BLaER1 (cell line): Measurements from ENCODE around the gene PLCB4.

Experiments used
- H3K27ac ChIP-seq: shearing (Covaris generic); formaldehyde crosslinking; 2 replicates; pipeline ENCODE4 v1.8.1; 2022
- H3K27me3 ChIP-seq: shearing (Covaris generic); formaldehyde crosslinking; 2 replicates; pipeline ENCODE4 v1.8.1; 2022
- H3K36me3 ChIP-seq: shearing (Covaris generic); formaldehyde crosslinking; 2 replicates; pipeline ENCODE4 v1.8.1; 2022
- H3K4me1 ChIP-seq: shearing (Covaris generic); formaldehyde crosslinking; 2 replicates; pipeline ENCODE4 v1.8.1; 2022
- H3K4me2 ChIP-seq: shearing (Covaris generic); formaldehyde crosslinking; 2 replicates; pipeline ENCODE4 v1.8.1; 2022
- H3K4me3 ChIP-seq: shearing (Covaris generic); formaldehyde crosslinking; 2 replicates; pipeline ENCODE4 v1.8.1; 2022
- H3K9ac ChIP-seq: shearing (Covaris generic); formaldehyde crosslinking; 2 replicates; pipeline ENCODE4 v1.8.1; 2022
- H3K9me3 ChIP-seq: shearing (Covaris generic); formaldehyde crosslinking; 2 replicates; pipeline ENCODE4 v1.8.1; 2022
- H4K20me1 ChIP-seq: shearing (Covaris generic); formaldehyde crosslinking; 2 replicates; pipeline ENCODE4 v1.8.1; 2022
- Cebpa-rat ChIP-seq: shearing (Covaris generic); IDR thresholded peaks from 2 replicates; pipeline ENCODE4 v1.8.1; 2022

The PLCB4 gene

GRCh38 chr20:9424551-9424950, 355.7 kb downstream of the PLCB4 start:
- H3K9ac ChIP-seq = no peak overlapping the region
- no peaks in the 10 kb centered on the region for H3K27me3 ChIP-seq
- H3K36me3 ChIP-seq = no peaks in the 10 kb centered on the region
- no peak overlapping the region for H3K27ac ChIP-seq
- no peak for TF ChIP-seq Cebpa-rat
- H3K4me3 ChIP-seq = no peak overlapping the region
- H4K20me1 ChIP-seq = no peaks in the 10 kb centered on the region
- H3K4me1 ChIP-seq = peaks cover 5% of the 10 kb centered on the region; the same call in 1 of the 2 replicates
- no peak overlapping the region for H3K4me2 ChIP-seq
- H3K9me3 ChIP-seq = no peaks in the 10 kb centered on the region

- Histone ChIP-seq H3K4me2 (no peak overlapping the region), H3K4me1 (peaks cover 6% of the 10 kb centered on the region; the same call in 1 of the 2 replicates), H3K27ac (no peak overlapping the region), H3K4me3 (no peak overlapping the region), H3K27me3 (no peaks in the 10 kb centered on the region), H3K36me3 (no peaks in the 10 kb centered on the region), H3K9me3 (no peaks in the 10 kb centered on the region), H4K20me1 (no peaks in the 10 kb centered on the region), H3K9ac (no peak overlapping the region)
- no peak for TF ChIP-seq Cebpa-rat
Observed at GRCh38 chr20:9427430-9428291, 358.8 kb downstream of the PLCB4 start.

GRCh38 chr20:9428292-9428607, 359.4 kb downstream of the PLCB4 start:
- Histone ChIP-seq H3K27ac (no peak overlapping the region), H3K9ac (no peak overlapping the region), H3K4me2 (no peak overlapping the region), H3K4me3 (no peak overlapping the region), H3K4me1 (peaks cover 6% of the 10 kb centered on the region; the same call in 1 of the 2 replicates), H4K20me1 (no peaks in the 10 kb centered on the region), H3K36me3 (no peaks in the 10 kb centered on the region), H3K27me3 (no peaks in the 10 kb centered on the region), H3K9me3 (no peaks in the 10 kb centered on the region)
- no peak for TF ChIP-seq Cebpa-rat

- peaks cover 17% of the 10 kb centered on the region for H3K9me3 ChIP-seq
- H3K27ac ChIP-seq = no peak overlapping the region
- no peaks in the 10 kb centered on the region for H4K20me1 ChIP-seq
- H3K4me1 ChIP-seq = no peaks in the 10 kb centered on the region
- no peak overlapping the region for H3K9ac ChIP-seq
- H3K4me2 ChIP-seq = no peak overlapping the region
- no peaks in the 10 kb centered on the region for H3K27me3 ChIP-seq
- H3K4me3 ChIP-seq = no peak overlapping the region
- no peaks in the 10 kb centered on the region for H3K36me3 ChIP-seq
- no peak for TF ChIP-seq Cebpa-rat
Observed at GRCh38 chr20:9439806-9440205, 370.9 kb downstream of the PLCB4 start.

GRCh38 chr20:9440892-9441291, 372.0 kb downstream of the PLCB4 start:
- no peaks in the 10 kb centered on the region for H3K4me1 ChIP-seq
- no peak overlapping the region for H3K4me2 ChIP-seq
- no peaks in the 10 kb centered on the region for H3K27me3 ChIP-seq
- H3K36me3 ChIP-seq = no peaks in the 10 kb centered on the region
- H3K27ac ChIP-seq = no peak overlapping the region
- no peak overlapping the region for H3K9ac ChIP-seq
- no peak for TF ChIP-seq Cebpa-rat
- no peak overlapping the region for H3K4me3 ChIP-seq
- no peaks in the 10 kb centered on the region for H4K20me1 ChIP-seq
- peaks cover 24% of the 10 kb centered on the region for H3K9me3 ChIP-seq

DNA sequence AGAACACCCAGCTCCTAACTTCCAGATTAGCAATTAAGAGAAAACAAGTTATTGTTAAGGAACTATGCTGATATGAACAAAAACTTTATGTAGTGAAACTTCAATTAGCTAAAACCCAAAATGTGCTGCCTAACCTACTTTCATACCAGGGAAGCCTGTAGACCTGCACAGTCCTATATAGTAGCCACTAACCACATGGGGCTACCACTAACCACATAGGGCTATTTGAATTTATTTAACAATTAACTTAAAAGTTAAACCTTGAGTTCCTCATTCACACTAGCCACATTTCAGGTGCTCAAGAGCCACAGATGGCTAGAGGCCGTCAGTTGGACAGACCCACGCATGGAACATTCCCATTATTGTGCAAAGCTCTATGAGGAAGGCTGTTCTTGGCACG, 373.1 kb downstream of the PLCB4 start:
- H3K4me2 ChIP-seq = no peak overlapping the region
- H3K9me3 ChIP-seq = peaks cover 34% of the 10 kb centered on the region
- H4K20me1 ChIP-seq = no peaks in the 10 kb centered on the region
- no peak for TF ChIP-seq Cebpa-rat
- H3K4me3 ChIP-seq = no peak overlapping the region
- no peaks in the 10 kb centered on the region for H3K36me3 ChIP-seq
- no peak overlapping the region for H3K9ac ChIP-seq
- H3K4me1 ChIP-seq = peaks cover 6% of the 10 kb centered on the region
- no peaks in the 10 kb centered on the region for H3K27me3 ChIP-seq
- H3K27ac ChIP-seq = no peak overlapping the region

GRCh38 chr20:9442858-9443257, 374.0 kb downstream of the PLCB4 start:
- Histone ChIP-seq H3K4me1 (peaks cover 15% of the 10 kb centered on the region), H3K9ac (no peak overlapping the region), H3K36me3 (no peaks in the 10 kb centered on the region), H3K27ac (no peak overlapping the region), H4K20me1 (no peaks in the 10 kb centered on the region), H3K9me3 (peaks cover 42% of the 10 kb centered on the region), H3K27me3 (no peaks in the 10 kb centered on the region), H3K4me3 (no peak overlapping the region), H3K4me2 (no peak overlapping the region)
- TF ChIP-seq Cebpa-rat = no peak

GRCh38 chr20:9444921-9445320, 376.0 kb downstream of the PLCB4 start:
- H3K27me3 ChIP-seq = no peaks in the 10 kb centered on the region
- TF ChIP-seq Cebpa-rat = no peak
- H3K9ac ChIP-seq = no peak overlapping the region
- H3K36me3 ChIP-seq = no peaks in the 10 kb centered on the region
- no peak overlapping the region for H3K4me3 ChIP-seq
- H3K4me1 ChIP-seq = peaks cover 19% of the 10 kb centered on the region
- H4K20me1 ChIP-seq = no peaks in the 10 kb centered on the region
- H3K4me2 ChIP-seq = no peak overlapping the region
- peaks cover 27% of the 10 kb centered on the region for H3K9me3 ChIP-seq
- no peak overlapping the region for H3K27ac ChIP-seq

DNA sequence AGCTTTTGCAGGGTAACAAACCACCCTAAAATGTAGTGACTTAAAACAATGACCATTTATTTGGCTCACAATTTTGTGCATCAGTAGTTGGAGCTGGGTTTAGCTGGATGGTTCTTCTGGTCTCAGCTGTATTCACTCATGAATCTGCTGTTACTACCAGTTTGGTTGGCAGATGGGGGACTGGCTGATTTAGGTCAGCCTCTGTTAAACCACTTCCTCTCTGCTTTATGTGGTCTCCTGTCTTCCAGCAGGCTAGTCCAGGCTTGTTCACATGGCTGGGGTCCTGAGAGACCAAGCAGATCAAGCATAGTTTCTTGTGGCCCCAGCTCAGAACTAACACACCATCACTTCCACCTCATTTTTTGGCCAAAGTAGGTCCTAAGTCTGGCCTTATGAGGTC, 378.3 kb downstream of the PLCB4 start:
- peaks cover 25% of the 10 kb centered on the region for H3K9me3 ChIP-seq
- H3K9ac ChIP-seq = no peak overlapping the region
- H3K27me3 ChIP-seq = no peaks in the 10 kb centered on the region
- peak overlapping the region; percentile 6; the same call in 1 of the 2 replicates for H3K4me3 ChIP-seq
- H3K4me2 ChIP-seq = peak overlapping the region; percentile 37
- TF ChIP-seq Cebpa-rat = no peak
- peaks cover 19% of the 10 kb centered on the region for H3K4me1 ChIP-seq
- no peaks in the 10 kb centered on the region for H3K36me3 ChIP-seq
- 0 out of 2 replicates have a peak overlapping the region, but pooled peaks have one; percentile 13 for H3K27ac ChIP-seq
- no peaks in the 10 kb centered on the region for H4K20me1 ChIP-seq

- Histone ChIP-seq H3K36me3 (no peaks in the 10 kb centered on the region), H3K9ac (no peak overlapping the region), H3K4me2 (no peak overlapping the region), H3K4me1 (peaks cover 24% of the 10 kb centered on the region), H4K20me1 (no peaks in the 10 kb centered on the region), H3K4me3 (no peak overlapping the region), H3K27ac (no peak overlapping the region), H3K27me3 (no peaks in the 10 kb centered on the region), H3K9me3 (no peaks in the 10 kb centered on the region; the same call in 1 of the 2 replicates)
- no peak for TF ChIP-seq Cebpa-rat
Observed at GRCh38 chr20:9453201-9453600, 384.3 kb downstream of the PLCB4 start.

- H3K9ac ChIP-seq = no peak overlapping the region
- H3K27me3 ChIP-seq = no peaks in the 10 kb centered on the region
- no peak overlapping the region for H3K4me3 ChIP-seq
- no peaks in the 10 kb centered on the region for H4K20me1 ChIP-seq
- peaks cover 40% of the 10 kb centered on the region for H3K4me1 ChIP-seq
- H3K9me3 ChIP-seq = no peaks in the 10 kb centered on the region
- H3K27ac ChIP-seq = no peak overlapping the region
- H3K4me2 ChIP-seq = no peak overlapping the region
- no peak for TF ChIP-seq Cebpa-rat
- no peaks in the 10 kb centered on the region for H3K36me3 ChIP-seq
Observed at GRCh38 chr20:9454791-9455190, 385.9 kb downstream of the PLCB4 start.
